ENCODE measurements around the gene C14orf132. TPM values are rescaled to one million over a fixed set of nuclear protein-coding genes. Genes with fewer than 3 reads are reported as not detected.
A peak's percentile ranks its signal among the peaks of the same experiment; 100 is the strongest.

The C14orf132 gene
- total RNA-seq, 2 experiments from 2014 or later = 1.6 to 2.3 TPM

DNA sequence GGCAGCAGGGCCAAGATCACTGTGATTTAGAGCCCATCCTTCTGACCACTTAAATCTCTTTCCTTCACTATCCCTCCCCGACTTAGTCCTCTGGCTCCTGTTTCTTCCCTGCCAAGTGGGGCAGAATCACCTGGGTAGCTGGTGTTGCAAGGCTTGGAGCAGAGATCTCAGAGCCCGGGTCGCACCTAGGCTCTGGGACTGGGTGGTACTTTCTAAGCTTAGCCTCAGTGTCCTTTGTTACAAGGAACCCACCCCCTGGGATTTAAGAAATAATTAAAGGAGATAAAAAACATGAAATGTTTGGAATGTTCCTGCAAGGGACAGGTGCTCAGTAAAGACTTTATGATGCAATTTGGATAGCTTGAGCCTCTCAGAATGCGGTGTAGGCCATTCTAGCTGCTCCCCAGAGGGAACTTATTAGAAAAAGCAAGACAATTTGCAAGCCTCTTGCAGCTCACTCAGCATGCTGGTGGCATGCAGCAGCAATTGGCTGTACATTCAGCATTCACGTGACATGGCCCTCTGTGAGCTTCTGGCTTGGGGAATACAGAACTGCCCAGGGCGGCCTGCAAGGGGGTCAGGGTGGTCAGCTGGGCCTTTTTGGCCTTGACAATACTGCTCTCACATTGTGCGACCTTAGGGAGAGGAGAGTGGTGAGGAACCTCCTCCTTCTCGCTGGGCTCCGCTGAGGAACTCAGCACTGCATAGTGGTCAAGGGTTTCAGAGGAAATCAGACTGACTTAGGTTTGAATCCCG, 16.8 kb downstream of the C14orf132 start:
- H3K4me1 Mint-ChIP-seq (ENCODE audit: low read depth) = no peaks in the 10 kb centered on the region
- CTCF ChIA-PET = no interaction called here
- ATAC-seq = no peak

DNA sequence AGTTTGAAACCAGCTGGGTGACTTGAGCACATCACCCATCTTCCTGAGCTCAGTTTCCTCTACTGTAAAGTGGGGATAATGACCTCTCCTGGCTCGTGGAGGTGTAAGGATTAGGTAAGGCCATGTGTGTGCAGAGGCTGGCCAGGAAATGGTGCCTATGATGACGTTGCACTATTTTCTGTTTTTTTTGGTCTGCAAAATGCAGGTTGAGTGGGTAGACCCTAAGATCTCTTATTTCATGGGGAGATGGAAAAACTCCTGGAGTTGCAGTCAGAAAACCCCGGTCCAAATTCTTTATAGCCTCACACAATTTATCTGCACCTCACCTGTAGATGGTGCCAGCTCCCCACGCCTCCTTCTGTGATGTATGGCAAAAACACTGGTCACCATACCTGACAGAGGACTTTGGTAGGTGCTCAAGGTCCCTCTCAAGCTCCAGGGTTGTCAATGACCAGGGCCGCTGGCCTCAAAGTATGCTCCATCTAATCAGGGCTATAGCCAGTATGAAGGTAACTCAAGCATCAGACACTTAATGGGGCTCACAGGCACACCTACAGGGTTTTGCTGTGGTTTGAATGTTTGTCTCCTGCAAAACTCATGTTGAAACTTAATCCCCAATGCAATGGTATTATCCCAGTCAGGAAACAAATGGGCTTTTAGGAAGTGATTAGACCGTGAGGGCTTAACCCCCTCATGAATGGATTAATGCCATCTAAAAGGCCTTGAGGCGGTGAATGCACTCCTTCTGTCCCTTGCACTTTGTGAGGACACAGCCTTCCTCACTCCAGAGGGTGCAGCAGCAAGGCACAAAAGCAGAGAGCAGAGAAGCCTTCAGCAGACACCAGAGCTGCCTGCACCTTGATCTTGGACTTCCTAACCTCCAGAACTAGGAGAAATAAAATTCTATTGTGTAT, 17.6 kb downstream of the C14orf132 start:
- ATAC-seq = no peak
- Mint-ChIP-seq H3K27ac (no peak overlapping the region), H3K4me3 (no peak overlapping the region), H3K27me3 (peaks cover 9% of the 10 kb centered on the region), H3K9me3 (no peaks in the 10 kb centered on the region), H3K4me1 (ENCODE audit: low read depth) (no peaks in the 10 kb centered on the region), H3K36me3 (ENCODE audit: low read depth) (no peaks in the 10 kb centered on the region)
- CTCF ChIA-PET = interaction anchor here (1.1 to 1.2 kb wide), 2 partner anchors 17 to 219 kb away, joined by 3 to 4 read pairs; no protein-coding TSS in a partner anchor
- intact Hi-C loops (cut with micrococcal nuclease) = no loop called here
- TF ChIP-seq, protein P1, sequence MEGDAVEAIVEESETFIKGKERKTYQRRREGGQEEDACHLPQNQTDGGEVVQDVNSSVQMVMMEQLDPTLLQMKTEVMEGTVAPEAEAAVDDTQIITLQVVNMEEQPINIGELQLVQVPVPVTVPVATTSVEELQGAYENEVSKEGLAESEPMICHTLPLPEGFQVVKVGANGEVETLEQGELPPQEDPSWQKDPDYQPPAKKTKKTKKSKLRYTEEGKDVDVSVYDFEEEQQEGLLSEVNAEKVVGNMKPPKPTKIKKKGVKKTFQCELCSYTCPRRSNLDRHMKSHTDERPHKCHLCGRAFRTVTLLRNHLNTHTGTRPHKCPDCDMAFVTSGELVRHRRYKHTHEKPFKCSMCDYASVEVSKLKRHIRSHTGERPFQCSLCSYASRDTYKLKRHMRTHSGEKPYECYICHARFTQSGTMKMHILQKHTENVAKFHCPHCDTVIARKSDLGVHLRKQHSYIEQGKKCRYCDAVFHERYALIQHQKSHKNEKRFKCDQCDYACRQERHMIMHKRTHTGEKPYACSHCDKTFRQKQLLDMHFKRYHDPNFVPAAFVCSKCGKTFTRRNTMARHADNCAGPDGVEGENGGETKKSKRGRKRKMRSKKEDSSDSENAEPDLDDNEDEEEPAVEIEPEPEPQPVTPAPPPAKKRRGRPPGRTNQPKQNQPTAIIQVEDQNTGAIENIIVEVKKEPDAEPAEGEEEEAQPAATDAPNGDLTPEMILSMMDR (IDR thresholded peaks at IDR 0.05) = no peak
- POLR2A ChIA-PET = no interaction called here
- DNase-seq = peak; percentile 10

More for the DNA sequence above, 16.8 kb downstream of the C14orf132 start:
- Mint-ChIP-seq H3K27me3 (peaks cover 9% of the 10 kb centered on the region), H3K9me3 (no peaks in the 10 kb centered on the region), H3K4me3 (no peak overlapping the region), H3K27ac (no peak overlapping the region), H3K36me3 (ENCODE audit: low read depth) (no peaks in the 10 kb centered on the region)
- DNase-seq = no peak
- intact Hi-C loops (cut with micrococcal nuclease) = no loop called here
- TF ChIP-seq, protein P1 (IDR thresholded peaks at IDR 0.05) = no peak
- POLR2A ChIA-PET = no interaction called here

DNA sequence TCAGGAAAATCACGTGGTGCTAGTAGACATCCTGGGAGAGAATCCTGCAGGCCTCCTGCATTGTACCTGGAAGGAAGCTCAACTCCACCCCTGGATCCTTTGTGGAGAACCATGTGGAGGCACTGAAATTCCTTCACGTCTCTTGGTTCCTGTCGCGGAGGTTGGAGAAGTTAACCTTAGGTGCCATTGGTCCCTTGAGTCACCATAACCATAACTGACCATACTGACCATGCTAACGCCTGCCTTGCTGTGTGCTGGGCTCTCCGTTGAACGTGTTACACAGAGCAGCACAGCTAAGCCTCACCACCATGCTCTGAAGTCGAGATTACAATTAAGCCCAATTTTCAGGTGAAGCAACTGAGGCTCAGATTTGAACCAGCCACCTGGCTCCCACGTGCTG, 18.6 kb downstream of the C14orf132 start:
- POLR2A ChIA-PET = no interaction called here

DNA sequence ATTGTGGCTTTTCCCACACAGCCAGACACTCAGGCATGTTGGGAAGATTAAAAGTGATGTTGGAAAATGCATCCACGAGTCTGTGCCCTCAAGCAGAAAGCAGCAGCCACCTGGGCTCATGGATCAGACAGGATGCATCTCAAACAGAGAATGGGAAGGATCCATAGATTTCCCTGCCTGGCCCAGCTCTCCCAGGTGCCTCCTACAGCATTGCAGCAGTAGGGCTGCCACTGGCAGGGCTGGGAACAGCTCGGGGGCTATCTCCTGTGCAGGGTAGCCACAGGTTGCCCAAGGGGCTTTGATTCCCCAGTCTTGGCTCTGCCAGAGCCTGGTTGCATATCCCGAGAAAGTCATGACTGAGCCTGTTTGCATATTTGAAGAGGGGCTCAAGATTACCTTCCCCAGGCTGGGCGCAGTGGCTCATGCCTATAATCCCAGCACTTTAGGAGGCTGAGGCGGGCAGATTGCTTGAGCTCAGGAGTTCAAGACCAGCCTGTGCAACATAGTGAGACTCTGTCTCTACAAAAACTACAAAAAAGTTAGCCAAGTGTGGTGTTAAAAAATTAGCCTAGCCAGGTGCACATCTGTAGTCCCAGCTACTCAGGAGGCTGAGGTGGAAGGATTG, 19.5 kb downstream of the C14orf132 start:
- H3K9me3 Mint-ChIP-seq = no peaks in the 10 kb centered on the region
- H3K36me3 Mint-ChIP-seq (ENCODE audit: low read depth) = no peaks in the 10 kb centered on the region
- ATAC-seq = no peak
- peaks cover 7% of the 10 kb centered on the region for H3K27me3 Mint-ChIP-seq
- no peak overlapping the region for H3K27ac Mint-ChIP-seq
- H3K4me3 Mint-ChIP-seq = no peak overlapping the region
- intact Hi-C loops (cut with micrococcal nuclease) = no loop called here
- DNase-seq = no peak
- ChIA-PET POLR2A (no interaction called here), CTCF (no interaction called here)
- TF ChIP-seq, protein P1 (IDR thresholded peaks at IDR 0.05) = no peak
- H3K4me1 Mint-ChIP-seq (ENCODE audit: low read depth) = no peaks in the 10 kb centered on the region

More for the DNA sequence above, 18.6 kb downstream of the C14orf132 start:
- no peaks in the 10 kb centered on the region for H3K9me3 Mint-ChIP-seq
- CTCF ChIA-PET = interaction anchor here (1.1 to 1.2 kb wide), 2 partner anchors 18 to 218 kb away, joined by 3 to 4 read pairs; no protein-coding TSS in a partner anchor
- ATAC-seq (no peak), DNase-seq (no peak)
- intact Hi-C loops (cut with micrococcal nuclease) = no loop called here
- no peaks in the 10 kb centered on the region for H3K36me3 Mint-ChIP-seq (ENCODE audit: low read depth)
- H3K27ac Mint-ChIP-seq = no peak overlapping the region
- TF ChIP-seq, protein P1 (IDR thresholded peaks at IDR 0.05) = no peak
- peaks cover 7% of the 10 kb centered on the region for H3K27me3 Mint-ChIP-seq
- H3K4me1 Mint-ChIP-seq (ENCODE audit: low read depth) = no peaks in the 10 kb centered on the region
- H3K4me3 Mint-ChIP-seq = no peak overlapping the region
